ENCODE data around the gene CEP55.

Gene CEP55

DNA sequence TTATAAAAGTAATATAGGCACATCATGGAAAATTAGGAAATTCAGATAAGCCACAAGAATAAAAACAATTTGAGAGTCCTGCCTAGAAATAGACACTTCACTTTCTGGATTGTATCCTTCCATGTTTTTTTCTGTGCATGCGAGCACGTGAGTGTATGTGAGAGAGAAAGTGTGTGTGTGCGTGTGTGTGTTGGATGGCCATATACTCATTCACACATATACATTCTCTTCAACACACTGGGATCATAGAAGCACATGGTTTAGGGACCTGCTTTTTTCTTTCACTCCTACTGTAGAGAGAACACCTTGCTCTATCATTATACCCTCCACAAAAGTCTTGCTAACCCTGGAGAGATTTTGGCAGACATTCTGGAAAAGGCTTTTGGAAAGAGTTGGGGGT, 77.5 kb downstream of the CEP55 start:
- TF ChIP-seq, protein P1, sequence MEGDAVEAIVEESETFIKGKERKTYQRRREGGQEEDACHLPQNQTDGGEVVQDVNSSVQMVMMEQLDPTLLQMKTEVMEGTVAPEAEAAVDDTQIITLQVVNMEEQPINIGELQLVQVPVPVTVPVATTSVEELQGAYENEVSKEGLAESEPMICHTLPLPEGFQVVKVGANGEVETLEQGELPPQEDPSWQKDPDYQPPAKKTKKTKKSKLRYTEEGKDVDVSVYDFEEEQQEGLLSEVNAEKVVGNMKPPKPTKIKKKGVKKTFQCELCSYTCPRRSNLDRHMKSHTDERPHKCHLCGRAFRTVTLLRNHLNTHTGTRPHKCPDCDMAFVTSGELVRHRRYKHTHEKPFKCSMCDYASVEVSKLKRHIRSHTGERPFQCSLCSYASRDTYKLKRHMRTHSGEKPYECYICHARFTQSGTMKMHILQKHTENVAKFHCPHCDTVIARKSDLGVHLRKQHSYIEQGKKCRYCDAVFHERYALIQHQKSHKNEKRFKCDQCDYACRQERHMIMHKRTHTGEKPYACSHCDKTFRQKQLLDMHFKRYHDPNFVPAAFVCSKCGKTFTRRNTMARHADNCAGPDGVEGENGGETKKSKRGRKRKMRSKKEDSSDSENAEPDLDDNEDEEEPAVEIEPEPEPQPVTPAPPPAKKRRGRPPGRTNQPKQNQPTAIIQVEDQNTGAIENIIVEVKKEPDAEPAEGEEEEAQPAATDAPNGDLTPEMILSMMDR (IDR thresholded peaks at IDR 0.05; ENCODE audit: low read depth, low read length, missing control alignments) = no peak
- in situ Hi-C loops (cut with HindIII; ENCODE audit: low sequenced_read_pairs) = loop anchor here (5.0 kb wide), 1 partner anchor 58 kb away; no protein-coding TSS in a partner anchor
- no peak overlapping the region for H3K4me3 ChIP-seq (ENCODE audit: low read depth, low read length)
- DNase-seq (ENCODE audit: low read depth) = no peak

DNA sequence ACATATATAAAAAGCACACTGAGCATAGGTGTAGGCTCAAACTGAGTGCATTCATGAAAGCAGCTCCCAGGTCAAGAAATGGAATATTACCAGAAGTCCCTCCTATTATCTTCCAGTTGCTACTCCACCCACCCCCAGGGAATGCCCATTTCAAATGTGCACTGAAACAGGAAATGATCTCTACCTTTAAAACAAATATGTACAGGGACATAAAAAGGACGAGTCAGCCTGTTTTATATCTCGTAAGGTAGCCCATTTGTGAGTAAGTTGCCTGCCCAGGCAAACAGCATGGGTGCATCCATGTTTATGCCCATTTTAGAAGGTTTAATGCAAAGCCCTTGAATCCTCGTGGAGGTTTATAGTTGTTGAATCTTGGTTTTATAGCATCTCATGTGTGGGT, 80.5 kb downstream of the CEP55 start:
- no peak overlapping the region for H3K4me3 ChIP-seq (ENCODE audit: low read depth, low read length)
- DNase-seq (ENCODE audit: low read depth) = no peak
- TF ChIP-seq, protein P1 (IDR thresholded peaks at IDR 0.05; ENCODE audit: low read depth, low read length, missing control alignments) = no peak
- in situ Hi-C loops (cut with HindIII; ENCODE audit: low sequenced_read_pairs) = no loop called here

DNA sequence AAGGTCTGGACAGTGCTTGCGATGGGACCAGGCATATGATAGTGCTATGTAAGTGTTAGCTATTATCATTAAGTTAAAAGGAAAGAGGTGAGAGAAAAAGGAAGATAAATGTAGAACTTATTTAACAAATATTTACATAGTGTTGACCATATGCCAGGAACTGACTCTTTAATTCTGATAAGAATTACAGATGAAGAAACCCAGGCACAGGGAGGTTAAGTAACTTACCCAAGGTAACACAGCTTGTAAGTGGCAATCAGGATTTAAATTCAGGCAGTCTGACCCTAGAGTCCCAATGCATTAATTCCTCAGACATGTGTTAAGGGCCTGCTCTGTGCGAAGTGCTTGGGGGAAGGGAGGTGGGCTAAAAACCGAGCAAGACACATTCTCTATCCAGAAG, 81.2 kb downstream of the CEP55 start:
- in situ Hi-C loops (cut with HindIII; ENCODE audit: low sequenced_read_pairs) = no loop called here
- TF ChIP-seq, protein P1 (IDR thresholded peaks at IDR 0.05; ENCODE audit: low read depth, low read length, missing control alignments) = no peak
- no peak for DNase-seq (ENCODE audit: low read depth)
- H3K4me3 ChIP-seq (ENCODE audit: low read depth, low read length) = no peak overlapping the region

All from astrocyte of the cerebellum (primary cell).